Activated T-helper 17 cell treated with anti-CD3 and anti-CD28 coated beads, Interleukin-2, amount 50 U/mL, for 72 hours (primary cell): ENCODE measurements around the gene CCR1. TPM values are rescaled to one million over a fixed set of nuclear protein-coding genes. Genes with fewer than 3 reads are reported as not detected.
"Not testable (repeated sequence)": the region's sequence is repeated elsewhere in the genome, so short reads cannot be mapped to it uniquely, and the experiment has no call there.

Experiments
- ATAC-seq: fragments of 150-1000 bp; cut with Tn5 transposase; replicated peaks from 2 replicates; pipeline ENCODE4 v1.10.0; 2021; ENCODE audit warnings: mild to moderate bottlenecking, moderate library complexity
- H3K27ac Mint-ChIP-seq: one replicate; pipeline ENCODE4 v1.8.0; 2022; ENCODE audit warnings: mixed read lengths
- H3K27me3 Mint-ChIP-seq: one replicate; pipeline ENCODE4 v1.8.0; 2022; ENCODE audit warnings: mixed read lengths
- H3K36me3 Mint-ChIP-seq: one replicate; pipeline ENCODE4 v1.8.0; 2022; ENCODE audit warnings: low read depth, mild to moderate bottlenecking, mixed read lengths
- H3K4me1 Mint-ChIP-seq: one replicate; pipeline ENCODE4 v1.8.0; 2022; ENCODE audit warnings: mixed read lengths
- H3K4me3 Mint-ChIP-seq: one replicate; pipeline ENCODE4 v1.8.0; 2022; ENCODE audit warnings: mild to moderate bottlenecking, mixed read lengths
- H3K9me3 Mint-ChIP-seq: one replicate; pipeline ENCODE4 v1.8.0; 2022; ENCODE audit warnings: mixed read lengths
- total RNA-seq, 2 donors: library from RNA; stranded (reverse); gene quantifications; one replicate each; pipeline ENCODE4 v1.2.3, GENCODE V29; 2022

CCR1 gene
- total RNA-seq, 2 donors from 2014 or later, result 0.66 to 1.8 TPM

DNA sequence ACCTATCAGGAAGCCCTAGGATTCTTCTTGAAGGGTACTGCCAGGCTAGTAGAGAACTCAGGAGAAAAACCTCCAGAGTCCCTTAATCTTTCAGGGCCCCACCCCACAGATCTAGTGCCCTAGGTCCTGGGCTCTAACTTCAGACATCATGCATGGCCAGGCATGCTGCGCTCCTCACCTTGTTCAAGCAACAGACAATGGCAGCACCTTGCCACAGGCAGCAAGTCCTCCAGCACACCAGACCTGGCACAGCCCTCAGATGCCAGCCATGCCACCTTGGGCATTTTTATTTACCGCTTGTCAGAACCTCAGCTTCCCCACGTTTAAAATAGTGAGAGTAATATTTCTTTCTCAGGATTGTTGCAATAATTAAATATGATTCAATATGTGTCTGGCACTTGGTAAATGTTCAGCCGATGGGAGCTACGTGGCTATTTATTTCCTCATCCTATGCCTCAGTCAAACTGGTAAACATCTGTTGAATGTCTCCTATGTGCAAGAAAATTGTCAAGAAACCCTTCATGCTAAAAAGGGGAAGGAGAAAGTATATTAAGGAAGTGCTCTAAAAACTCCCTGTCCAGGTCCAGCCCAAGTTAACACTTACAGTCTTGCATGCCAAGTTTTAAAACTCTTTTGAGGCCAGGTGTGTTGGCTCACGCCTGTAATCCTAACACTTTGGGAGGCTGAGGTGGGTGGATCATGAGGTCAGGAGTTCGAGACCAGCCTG is 14.5 kb upstream of the CCR1 start:
- H3K27me3 Mint-ChIP-seq, result peaks cover 10% of the 10 kb centered on the region
- H3K36me3 Mint-ChIP-seq, result no peaks in the 10 kb centered on the region
- ATAC-seq, result no peak
- H3K4me1 Mint-ChIP-seq, result no peaks in the 10 kb centered on the region
- peaks cover 4% of the 10 kb centered on the region for H3K9me3 Mint-ChIP-seq
- no peak overlapping the region for H3K27ac Mint-ChIP-seq
- no peak overlapping the region for H3K4me3 Mint-ChIP-seq

DNA sequence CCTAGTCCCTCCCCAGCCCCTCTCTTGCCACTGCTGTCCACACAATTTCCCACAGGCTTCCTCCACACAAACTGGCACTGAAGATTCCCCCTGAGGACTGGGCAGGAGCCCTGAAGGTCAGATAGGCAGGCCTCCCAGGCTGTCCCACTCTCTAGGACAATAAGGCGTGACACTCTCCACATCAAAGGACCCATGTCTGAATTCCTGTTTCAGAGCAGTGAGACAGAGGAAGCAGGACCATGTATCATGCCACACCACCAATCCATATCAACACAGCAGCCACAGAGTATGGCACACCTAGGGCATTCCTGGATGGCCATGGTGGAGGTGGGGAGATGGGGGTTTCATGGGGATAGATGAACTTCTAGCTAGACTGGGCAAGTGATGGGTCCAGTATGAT is 13.8 kb upstream of the CCR1 start:
- H3K9me3 Mint-ChIP-seq, result peaks cover 4% of the 10 kb centered on the region
- no peak overlapping the region for H3K4me3 Mint-ChIP-seq
- peaks cover 7% of the 10 kb centered on the region for H3K27me3 Mint-ChIP-seq
- no peak overlapping the region for H3K27ac Mint-ChIP-seq
- ATAC-seq, result no peak
- no peaks in the 10 kb centered on the region for H3K36me3 Mint-ChIP-seq
- no peaks in the 10 kb centered on the region for H3K4me1 Mint-ChIP-seq

GRCh38 chr3:46221391-46221790 is 13.3 kb upstream of the CCR1 start:
- no peak overlapping the region for H3K27ac Mint-ChIP-seq
- H3K9me3 Mint-ChIP-seq, result peaks cover 4% of the 10 kb centered on the region
- H3K4me1 Mint-ChIP-seq, result no peaks in the 10 kb centered on the region
- no peaks in the 10 kb centered on the region for H3K36me3 Mint-ChIP-seq
- H3K4me3 Mint-ChIP-seq, result no peak overlapping the region
- H3K27me3 Mint-ChIP-seq, result peaks cover 5% of the 10 kb centered on the region
- ATAC-seq, result no peak

DNA sequence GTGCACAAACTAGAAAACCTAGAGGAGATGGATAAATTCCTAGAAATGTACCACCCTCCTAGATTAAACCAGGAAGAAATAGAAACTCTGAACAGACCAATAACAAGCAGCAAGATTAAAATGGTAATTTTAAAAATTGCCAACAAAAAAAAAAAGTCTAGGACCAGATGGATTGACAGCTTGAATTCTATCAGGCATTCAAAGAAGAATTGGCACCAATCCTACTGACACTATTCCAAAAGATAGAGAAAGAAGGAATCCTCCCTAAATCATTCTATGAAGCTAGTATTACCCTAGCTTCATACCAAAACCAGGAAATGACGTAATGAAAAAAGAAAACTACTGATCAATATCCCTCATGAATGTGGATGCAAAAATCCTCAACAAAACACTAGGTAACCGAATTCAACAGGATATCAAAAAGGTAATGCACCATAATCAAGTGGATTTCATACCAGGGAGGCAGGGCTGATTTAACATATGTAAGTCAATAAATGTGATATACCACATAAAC is 10.1 kb upstream of the CCR1 start:
- Mint-ChIP-seq H3K4me3 (no peak overlapping the region), H3K27ac (no peak overlapping the region), H3K36me3 (no peaks in the 10 kb centered on the region), H3K4me1 (no peaks in the 10 kb centered on the region), H3K9me3 (peaks cover 4% of the 10 kb centered on the region), H3K27me3 (peaks cover 3% of the 10 kb centered on the region)
- no peak for ATAC-seq

DNA sequence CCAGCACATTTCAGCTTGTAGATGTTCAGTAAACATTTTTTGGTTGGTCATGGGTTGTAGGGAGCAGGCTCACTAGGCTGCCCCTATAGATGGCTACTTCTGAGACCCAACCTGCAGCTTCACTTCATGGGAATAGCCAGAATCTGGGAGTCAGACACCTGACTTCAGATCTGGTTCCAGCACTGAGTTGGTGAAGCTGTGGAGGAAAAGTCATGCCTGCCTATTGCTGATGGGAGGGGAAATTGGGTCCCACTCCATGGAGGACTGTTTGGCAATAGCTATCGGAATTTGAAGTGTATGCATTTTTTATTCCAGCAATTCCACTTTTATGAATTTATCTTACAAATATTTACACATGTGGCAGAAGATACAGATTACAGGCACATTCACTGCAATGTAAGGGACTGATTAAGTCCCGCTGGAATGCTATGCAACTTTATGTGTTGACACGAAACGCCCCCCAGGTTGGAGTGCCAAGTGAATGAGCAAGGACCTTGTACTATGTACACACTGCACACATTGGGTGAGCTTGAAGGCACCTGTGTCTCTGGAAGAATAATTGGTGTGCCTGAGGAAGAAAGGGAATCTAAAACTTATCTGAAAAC is 7.8 kb upstream of the CCR1 start:
- ATAC-seq, result no peak
- peaks cover 4% of the 10 kb centered on the region for H3K9me3 Mint-ChIP-seq
- no peak overlapping the region for H3K4me3 Mint-ChIP-seq
- H3K4me1 Mint-ChIP-seq, result no peaks in the 10 kb centered on the region
- peaks cover 3% of the 10 kb centered on the region for H3K27me3 Mint-ChIP-seq
- H3K27ac Mint-ChIP-seq, result no peak overlapping the region
- no peaks in the 10 kb centered on the region for H3K36me3 Mint-ChIP-seq

- peaks cover 3% of the 10 kb centered on the region for H3K27me3 Mint-ChIP-seq
- H3K4me3 Mint-ChIP-seq, result no peak overlapping the region
- H3K36me3 Mint-ChIP-seq, result no peaks in the 10 kb centered on the region
- H3K9me3 Mint-ChIP-seq, result peaks cover 3% of the 10 kb centered on the region
- no peak overlapping the region for H3K27ac Mint-ChIP-seq
- no peak for ATAC-seq
- H3K4me1 Mint-ChIP-seq, result no peaks in the 10 kb centered on the region
Observed at GRCh38 chr3:46214751-46215352, 6.7 kb upstream of the CCR1 start.

DNA sequence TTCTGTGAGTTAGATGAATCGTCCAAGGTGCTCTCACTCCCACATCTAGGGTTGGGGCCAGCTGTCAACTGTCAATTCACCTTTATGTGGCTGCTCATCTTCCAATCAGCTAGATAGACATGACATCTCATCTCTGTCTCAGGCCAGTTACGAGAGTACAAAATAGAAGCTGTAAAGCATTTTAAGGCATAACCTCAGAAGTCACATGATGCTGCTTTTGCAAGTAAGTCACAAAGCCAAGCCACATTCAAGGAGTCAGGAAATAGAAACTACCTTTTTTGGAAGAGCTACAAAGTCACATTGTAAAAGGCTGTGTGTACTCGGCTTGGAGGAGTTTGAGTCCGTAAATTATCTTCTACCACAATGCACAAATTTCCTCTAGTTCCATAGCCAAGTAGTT is 5.1 kb upstream of the CCR1 start:
- H3K27ac Mint-ChIP-seq, result no peak overlapping the region
- ATAC-seq, result peak; percentile 57
- H3K9me3 Mint-ChIP-seq, result no peaks in the 10 kb centered on the region
- H3K4me1 Mint-ChIP-seq, result peaks cover 10% of the 10 kb centered on the region
- H3K4me3 Mint-ChIP-seq, result no peak overlapping the region
- H3K27me3 Mint-ChIP-seq, result no peaks in the 10 kb centered on the region
- no peaks in the 10 kb centered on the region for H3K36me3 Mint-ChIP-seq

DNA sequence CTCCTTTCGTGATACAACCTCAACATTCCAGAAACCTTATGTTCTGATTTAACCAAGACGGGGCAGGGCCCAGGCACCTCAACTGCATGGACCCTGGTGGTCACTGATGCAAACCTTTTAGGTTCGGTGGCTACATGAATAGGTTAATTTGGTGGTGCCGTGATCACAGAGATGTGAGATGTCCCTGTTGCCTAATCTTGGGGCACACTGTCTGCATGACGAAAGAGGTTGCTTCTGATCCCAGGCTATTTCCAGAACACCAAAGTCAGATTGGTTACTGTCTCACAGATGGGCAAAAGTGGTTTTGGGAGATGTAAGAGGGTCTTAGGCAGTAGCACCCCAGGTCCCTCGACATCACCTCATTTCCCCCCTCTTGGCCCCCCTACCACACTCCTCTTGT is 4.0 kb upstream of the CCR1 start:
- no peaks in the 10 kb centered on the region for H3K36me3 Mint-ChIP-seq
- no peak overlapping the region for H3K4me3 Mint-ChIP-seq
- no peak overlapping the region for H3K27ac Mint-ChIP-seq
- no peak for ATAC-seq
- H3K27me3 Mint-ChIP-seq, result no peaks in the 10 kb centered on the region
- no peaks in the 10 kb centered on the region for H3K9me3 Mint-ChIP-seq
- H3K4me1 Mint-ChIP-seq, result peaks cover 15% of the 10 kb centered on the region

GRCh38 chr3:46209746-46210470 is 1.8 kb upstream of the CCR1 start:
- ATAC-seq, result no peak
- H3K9me3 Mint-ChIP-seq, result no peaks in the 10 kb centered on the region
- no peaks in the 10 kb centered on the region for H3K36me3 Mint-ChIP-seq
- peaks cover 19% of the 10 kb centered on the region for H3K4me1 Mint-ChIP-seq
- H3K27me3 Mint-ChIP-seq, result no peaks in the 10 kb centered on the region
- H3K4me3 Mint-ChIP-seq, result no peak overlapping the region
- H3K27ac Mint-ChIP-seq, result no peak overlapping the region

GRCh38 chr3:46209053-46209452 is 940 bp upstream of the CCR1 start:
- Mint-ChIP-seq H3K36me3 (no peaks in the 10 kb centered on the region), H3K4me3 (peak overlapping the region; percentile 51), H3K27me3 (no peaks in the 10 kb centered on the region), H3K27ac (peak overlapping the region; percentile 84), H3K4me1 (peaks cover 20% of the 10 kb centered on the region), H3K9me3 (no peaks in the 10 kb centered on the region)
- peak; percentile 84 for ATAC-seq

- H3K4me3 Mint-ChIP-seq, H3K27me3 Mint-ChIP-seq, H3K9me3 Mint-ChIP-seq, ATAC-seq, H3K36me3 Mint-ChIP-seq, H3K27ac Mint-ChIP-seq: not testable (repeated sequence)
- peaks cover 20% of the 10 kb centered on the region for H3K4me1 Mint-ChIP-seq
Observed at GRCh38 chr3:46207514-46207913, 599 bp downstream of the CCR1 start.

- Mint-ChIP-seq H3K4me1 (peaks cover 20% of the 10 kb centered on the region), H3K4me3 (no peak overlapping the region), H3K27me3 (no peaks in the 10 kb centered on the region), H3K27ac (no peak overlapping the region), H3K36me3 (no peaks in the 10 kb centered on the region), H3K9me3 (no peaks in the 10 kb centered on the region)
- ATAC-seq, result no peak
Observed at GRCh38 chr3:46206282-46207015, 1.7 kb downstream of the CCR1 start.

- peaks cover 20% of the 10 kb centered on the region for H3K4me1 Mint-ChIP-seq
- ATAC-seq, result no peak
- H3K27me3 Mint-ChIP-seq, result no peaks in the 10 kb centered on the region
- no peaks in the 10 kb centered on the region for H3K36me3 Mint-ChIP-seq
- no peaks in the 10 kb centered on the region for H3K9me3 Mint-ChIP-seq
- H3K4me3 Mint-ChIP-seq, result no peak overlapping the region
- H3K27ac Mint-ChIP-seq, result no peak overlapping the region
Observed at GRCh38 chr3:46205286-46205960, 2.7 kb downstream of the CCR1 start.

GRCh38 chr3:46203681-46204080 is 4.4 kb downstream of the CCR1 start:
- Mint-ChIP-seq H3K9me3 (no peaks in the 10 kb centered on the region), H3K4me3 (no peak overlapping the region), H3K27me3 (no peaks in the 10 kb centered on the region)

More at GRCh38 chr3:46203681-46204080, 4.4 kb downstream of the CCR1 start:
- ATAC-seq, result no peak
- H3K4me1 Mint-ChIP-seq, result peaks cover 14% of the 10 kb centered on the region
- no peaks in the 10 kb centered on the region for H3K36me3 Mint-ChIP-seq
- H3K27ac Mint-ChIP-seq, result no peak overlapping the region
